Uterus (tissue), 2 donors: ENCODE results near the gene KCNQ5.

ENCODE experiments used
- CTCF ChIP-seq, 4 experiments: fragments of 200-600 bp in 2 of 4; fragments of 450-650 bp in 2 of 4; sonication (generic) in 2 of 4; IDR thresholded peaks; one replicate each; pipeline ENCODE4 v1.5.1; 2016 to 2019; ENCODE audit warnings: antibody characterized with exemption in 4 of 4, mild to moderate bottlenecking in 2 of 4, moderate library complexity in 1 of 4
- POLR2A ChIP-seq, 2 donors: fragments of 450-650 bp; IDR thresholded peaks; one replicate each; pipeline ENCODE4 v1.6.1; 2016; ENCODE audit warnings: antibody characterized with exemption in 2 of 2, mild to moderate bottlenecking in 1 of 2, moderate library complexity in 1 of 2

- no peak for TF ChIP-seq CTCF (IDR thresholded peaks at IDR 0.05)
- no peak for TF ChIP-seq POLR2A (IDR thresholded peaks at IDR 0.05)
These were observed 595.0 kb downstream of the KCNQ5 start for GRCh38 chr6:73216859-73217258.
